SW 1271 (cell line): ENCODE measurements around the gene EPHB1.
"Not testable (repeated sequence)": the region's sequence is repeated elsewhere in the genome, so short reads cannot be mapped to it uniquely, and the experiment has no call there.

Experiments used
- DNase-seq, 2 experiments: peaks; one replicate each; lab custom pipeline; 2025; lab: John Stamatoyannopoulos, UW

Gene EPHB1

GRCh38 chr3:135216659-135217058, 421.6 kb downstream of the EPHB1 start:
- no peak for DNase-seq

- DNase-seq: no peak
Observed at GRCh38 chr3:135217730-135218129, 422.7 kb downstream of the EPHB1 start.

GRCh38 chr3:135218304-135218703, 423.2 kb downstream of the EPHB1 start:
- DNase-seq: no peak

GRCh38 chr3:135218782-135219181, 423.7 kb downstream of the EPHB1 start:
- DNase-seq: no peak

- DNase-seq: no peak
Observed at GRCh38 chr3:135224815-135225362, 429.8 kb downstream of the EPHB1 start.

- DNase-seq: no peak
Observed at GRCh38 chr3:135226057-135226456, 431.0 kb downstream of the EPHB1 start.

GRCh38 chr3:135228201-135228600, 433.1 kb downstream of the EPHB1 start:
- no peak for DNase-seq

GRCh38 chr3:135229018-135229495, 434.0 kb downstream of the EPHB1 start:
- DNase-seq: no peak

- DNase-seq: no peak
Observed at GRCh38 chr3:135231737-135232136, 436.7 kb downstream of the EPHB1 start.

GRCh38 chr3:135232226-135232625, 437.2 kb downstream of the EPHB1 start:
- DNase-seq: no peak

GRCh38 chr3:135233476-135233875, 438.4 kb downstream of the EPHB1 start:
- DNase-seq: not testable (repeated sequence)

GRCh38 chr3:135235541-135235940, 440.5 kb downstream of the EPHB1 start:
- DNase-seq: no peak

- DNase-seq: no peak
Observed at GRCh38 chr3:135237371-135238143, 442.5 kb downstream of the EPHB1 start.

GRCh38 chr3:135238236-135238830, 443.3 kb downstream of the EPHB1 start:
- DNase-seq: no peak

GRCh38 chr3:135238871-135239614, 444.0 kb downstream of the EPHB1 start:
- no peak for DNase-seq

- DNase-seq: no peak
Observed at GRCh38 chr3:135239615-135239884, 444.5 kb downstream of the EPHB1 start.

GRCh38 chr3:135240426-135240825, 445.4 kb downstream of the EPHB1 start:
- no peak for DNase-seq

- no peak for DNase-seq
Observed at GRCh38 chr3:135242285-135242684, 447.2 kb downstream of the EPHB1 start.

- DNase-seq: no peak
Observed at GRCh38 chr3:135243616-135244015, 448.6 kb downstream of the EPHB1 start.

- DNase-seq: no peak
Observed at GRCh38 chr3:135246027-135246426, 451.0 kb downstream of the EPHB1 start.

GRCh38 chr3:135248213-135248612, 453.2 kb downstream of the EPHB1 start:
- DNase-seq: no peak

GRCh38 chr3:135249186-135249585, 454.1 kb downstream of the EPHB1 start:
- no peak for DNase-seq

- DNase-seq: no peak
Observed at GRCh38 chr3:135258916-135259315, 463.9 kb downstream of the EPHB1 start.
